Activated naive CD4-positive, alpha-beta T cell treated with anti-CD3 and anti-CD28 coated beads, Interleukin-2, amount 50 U/mL, for 16 hours (primary cell): ENCODE measurements around the gene CEP162.
"Not testable (repeated sequence)": the region's sequence is repeated elsewhere in the genome, so short reads cannot be mapped to it uniquely, and the experiment has no call there.

Source experiments
- DNase-seq: peaks from one replicate; pipeline ENCODE4 v3.0.0-alpha.2; 2020

Gene CEP162

DNA sequence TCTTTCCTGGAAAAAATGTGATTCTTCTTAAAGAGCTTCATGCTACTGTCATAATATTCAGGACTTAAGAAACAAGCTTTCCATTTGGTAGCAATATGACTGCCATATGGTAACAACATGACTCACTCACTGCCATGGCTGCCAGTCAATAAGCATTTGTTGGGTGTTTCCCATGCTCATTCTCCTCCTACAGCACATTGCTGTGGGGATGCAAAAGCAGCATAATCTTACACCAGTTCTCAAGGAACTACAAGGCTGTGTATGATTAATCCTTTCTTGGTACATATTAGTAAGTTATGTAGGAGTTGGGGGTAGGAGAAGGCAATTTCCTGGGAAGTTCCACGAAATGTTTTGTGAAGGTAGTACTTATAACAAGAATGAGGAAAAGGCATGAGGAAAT, 76.7 kb downstream of the CEP162 start:
- no peak for DNase-seq

DNA sequence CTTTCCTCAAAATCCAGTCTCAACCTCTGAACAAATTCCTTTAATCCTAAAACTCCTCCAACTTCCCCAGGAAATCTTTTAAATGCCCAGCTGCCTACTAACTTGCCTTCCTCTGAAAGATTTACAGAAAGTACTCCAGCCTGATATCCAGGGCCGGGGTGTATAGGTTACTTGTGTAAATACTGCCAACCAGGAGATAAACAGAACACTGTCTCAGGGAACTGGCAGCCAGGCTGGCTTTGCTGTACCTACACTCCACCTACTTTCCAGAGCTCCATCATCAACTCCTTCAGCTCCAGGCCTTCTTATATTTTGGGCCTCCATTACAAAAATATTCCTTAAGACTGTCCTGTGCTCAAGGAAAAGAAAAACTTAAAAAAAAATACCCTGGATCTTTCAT, 85.9 kb downstream of the CEP162 start:
- DNase-seq = no peak

DNA sequence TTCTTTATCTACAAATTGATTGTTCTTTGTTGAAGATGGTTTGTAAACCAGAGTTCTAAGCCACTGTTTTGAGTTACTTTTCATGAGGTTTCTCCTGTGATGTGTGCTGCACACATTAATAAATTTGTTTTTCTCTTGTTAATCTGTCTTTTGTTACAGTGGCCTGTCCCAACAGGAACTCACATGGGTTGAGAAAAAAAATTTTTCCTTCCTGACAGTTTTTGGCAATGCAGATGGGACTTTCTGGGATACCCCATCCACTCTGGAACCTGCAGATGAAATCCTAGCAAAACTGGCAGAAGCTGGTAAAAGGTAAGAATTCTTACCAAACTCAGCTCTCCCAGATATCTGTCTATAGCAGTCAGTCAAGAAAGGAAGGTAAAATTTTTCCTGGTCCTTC, 88.1 kb downstream of the CEP162 start:
- DNase-seq = no peak

DNA sequence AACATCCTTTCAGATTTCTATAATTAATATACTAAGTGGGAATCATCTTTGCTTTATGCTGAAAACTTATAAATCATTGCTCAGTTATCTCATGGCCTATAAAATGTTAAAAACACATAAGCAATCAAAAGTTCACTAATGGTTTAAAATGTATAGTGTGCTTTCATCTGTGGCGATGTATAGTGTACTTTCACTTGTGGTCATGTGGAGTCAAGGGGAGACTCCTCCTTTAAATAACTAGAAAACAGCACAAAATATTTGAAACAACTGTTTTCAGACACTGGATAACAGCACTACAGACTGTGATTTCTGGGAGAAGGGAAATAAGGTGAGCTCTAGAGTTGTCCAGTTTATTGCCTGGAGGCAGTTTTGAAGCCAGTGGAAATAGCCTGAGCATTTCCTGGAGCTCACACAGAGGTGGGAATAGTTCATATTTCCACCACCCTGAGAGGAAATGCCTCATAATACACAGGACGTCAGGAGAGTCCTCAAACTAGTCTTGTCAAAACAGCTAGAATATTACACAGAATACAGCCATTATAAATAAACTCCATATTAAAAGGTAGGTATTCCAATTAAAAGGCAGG, 89.4 kb downstream of the CEP162 start:
- no peak for DNase-seq

DNA sequence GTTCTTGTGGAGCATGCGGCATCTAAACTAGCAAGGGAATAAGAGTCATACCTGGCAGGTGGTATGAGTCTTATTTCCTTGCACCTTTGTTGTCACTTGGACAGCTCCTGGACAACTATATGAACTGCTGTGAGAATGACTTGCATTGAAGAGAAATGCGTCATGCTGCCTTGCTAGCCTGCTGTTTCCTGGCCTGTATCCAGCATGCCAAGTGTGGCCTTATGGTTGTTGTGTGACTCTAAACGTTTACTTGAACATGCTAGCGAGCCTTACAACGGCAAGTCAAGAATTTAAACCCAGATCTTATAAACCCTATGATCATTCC, 90.4 kb downstream of the CEP162 start:
- no peak for DNase-seq

DNA sequence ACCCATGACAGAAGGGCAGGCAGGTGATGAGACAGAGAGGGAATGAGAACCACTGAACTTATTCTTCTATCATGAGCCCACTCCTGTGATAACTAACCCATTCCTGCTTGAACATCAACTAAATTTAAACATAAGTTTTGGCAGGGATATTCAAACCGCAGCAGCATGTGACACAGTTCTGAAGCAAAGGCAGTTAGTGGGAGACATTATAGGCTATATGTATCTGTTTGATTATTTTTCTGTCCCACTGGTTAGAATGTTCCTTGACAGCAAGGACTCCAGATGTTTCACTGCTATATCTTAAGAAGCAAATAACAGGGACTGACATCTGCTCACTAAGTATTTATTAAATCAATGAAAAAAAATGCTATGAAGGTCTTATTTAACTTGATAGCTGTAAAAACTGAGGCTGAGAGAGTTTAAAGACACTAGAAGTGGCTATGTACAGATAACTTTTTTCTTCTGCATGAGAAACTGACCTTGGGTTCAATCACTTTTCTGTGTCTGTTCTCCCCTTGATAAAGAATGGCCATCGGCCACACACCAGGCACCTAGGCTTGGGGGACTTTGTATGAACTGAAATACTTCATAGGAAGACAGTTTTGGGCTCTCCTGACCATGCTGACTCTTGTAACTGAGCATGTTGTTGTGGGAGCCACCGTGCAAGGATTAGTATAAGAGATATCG, 90.9 kb downstream of the CEP162 start:
- no peak for DNase-seq

DNA sequence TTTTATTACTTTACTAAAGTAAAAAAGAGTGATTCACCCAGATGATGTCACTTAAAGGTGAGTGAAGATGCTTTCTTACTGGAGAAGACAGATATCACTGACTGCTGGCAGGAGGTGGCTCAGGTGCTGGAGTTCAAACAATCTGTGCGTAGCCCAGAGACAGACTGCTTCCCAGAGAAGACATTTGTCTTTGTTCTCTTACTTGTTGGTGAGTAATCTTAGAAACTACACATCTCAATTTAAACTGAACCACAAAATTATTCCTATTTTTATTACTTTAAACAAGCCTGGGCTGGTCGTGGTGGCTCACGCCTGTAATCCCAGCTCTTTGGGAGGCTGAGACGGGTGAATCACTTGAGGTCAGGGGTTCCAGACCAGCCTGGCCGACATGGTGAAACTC, 92.2 kb downstream of the CEP162 start:
- DNase-seq = no peak

DNA sequence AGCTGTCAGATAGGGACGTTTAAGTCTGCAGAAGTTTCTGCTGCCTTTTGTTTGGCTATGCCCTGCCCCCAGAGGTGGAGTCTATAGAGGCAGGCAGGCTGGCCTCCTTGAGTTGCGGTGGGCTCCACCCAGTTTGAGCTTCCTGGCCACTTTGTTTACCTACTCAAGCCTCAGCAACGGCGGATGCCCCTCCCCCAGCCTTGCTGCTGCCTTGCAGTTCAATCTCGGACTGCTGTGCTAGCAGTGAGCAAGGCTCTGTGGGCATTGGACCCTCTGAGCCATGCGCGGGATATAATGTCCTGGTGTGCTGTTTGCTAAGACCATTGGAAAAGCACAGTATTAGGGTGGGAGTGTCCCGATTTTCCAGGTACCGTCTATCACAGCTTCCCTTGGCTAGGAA, 94.1 kb downstream of the CEP162 start:
- DNase-seq = not testable (repeated sequence)

DNA sequence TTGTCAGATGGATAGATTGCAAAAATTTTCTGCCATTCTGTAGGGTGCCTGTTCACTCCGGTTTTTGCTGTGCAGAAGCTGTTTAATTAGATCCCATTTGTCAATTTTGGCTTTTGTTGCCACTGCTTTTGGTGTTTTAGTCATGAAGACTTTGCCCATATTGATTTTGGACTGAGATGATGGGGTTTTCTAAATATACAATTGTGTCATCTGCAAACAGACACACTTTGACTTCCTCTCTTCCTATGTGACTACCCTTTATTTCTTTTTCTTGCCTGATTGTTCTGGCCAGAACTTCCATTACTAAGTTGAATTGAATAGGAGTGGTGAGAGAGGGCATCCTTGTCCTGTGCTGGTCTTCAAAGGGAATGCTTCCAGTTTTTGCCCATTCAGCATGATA, 97.9 kb downstream of the CEP162 start:
- DNase-seq = not testable (repeated sequence)

DNA sequence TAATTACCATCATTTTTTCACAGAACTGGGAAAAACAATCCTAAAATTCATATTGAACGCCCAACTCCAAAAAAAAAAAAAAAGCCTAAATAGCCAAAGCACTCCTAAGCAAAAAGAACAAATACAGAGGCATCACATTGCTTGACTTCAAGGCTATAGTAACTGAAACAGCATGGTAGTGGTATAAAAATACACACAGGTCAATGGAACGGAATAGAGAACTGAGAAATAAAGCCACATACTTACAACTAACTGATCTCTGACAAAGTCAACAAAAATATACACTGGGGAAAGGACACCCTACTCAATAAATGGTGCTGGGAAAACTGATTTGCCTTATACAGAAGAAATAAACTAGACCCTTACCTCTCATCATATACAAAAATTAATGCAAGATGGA, 104.3 kb downstream of the CEP162 start:
- no peak for DNase-seq

DNA sequence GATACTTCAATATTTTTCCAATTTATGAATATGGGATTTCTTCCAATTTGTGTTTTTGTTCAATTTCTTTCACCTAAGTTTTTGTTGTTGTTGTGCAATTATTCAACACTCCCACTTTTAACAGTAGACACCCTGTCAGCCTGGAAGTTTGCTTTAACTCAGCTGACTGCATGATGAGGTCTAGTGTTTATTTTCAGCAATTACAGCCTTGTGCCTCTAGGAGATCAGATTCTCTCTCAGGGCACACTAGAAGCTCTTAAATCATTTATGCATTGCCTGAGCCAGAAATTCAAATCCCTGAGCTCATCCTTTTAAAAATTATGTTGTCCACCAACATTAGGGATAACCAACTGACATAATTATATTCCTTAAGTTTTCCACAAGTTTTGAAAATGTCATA, 108.2 kb downstream of the CEP162 start:
- no peak for DNase-seq

DNA sequence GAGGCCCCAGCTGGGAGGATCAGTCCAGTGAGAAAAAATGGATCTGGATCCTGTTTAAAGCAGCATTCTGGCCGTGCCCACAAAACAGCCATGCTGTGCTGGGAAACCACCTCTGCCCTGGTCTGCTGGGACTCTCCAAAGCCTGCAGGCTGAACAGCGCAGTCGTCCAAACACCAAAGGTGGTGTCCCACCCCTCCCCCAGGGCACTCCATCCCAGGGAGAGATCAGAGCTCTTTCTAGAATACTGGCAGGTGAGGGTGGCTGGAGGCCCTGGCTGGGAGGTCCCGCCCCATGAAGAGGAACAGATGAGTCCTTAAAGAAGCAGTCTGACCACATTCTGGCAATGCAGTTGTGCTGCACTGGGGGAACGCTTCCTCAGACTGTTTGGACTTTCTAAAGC, 109.3 kb downstream of the CEP162 start:
- DNase-seq = no peak

DNA sequence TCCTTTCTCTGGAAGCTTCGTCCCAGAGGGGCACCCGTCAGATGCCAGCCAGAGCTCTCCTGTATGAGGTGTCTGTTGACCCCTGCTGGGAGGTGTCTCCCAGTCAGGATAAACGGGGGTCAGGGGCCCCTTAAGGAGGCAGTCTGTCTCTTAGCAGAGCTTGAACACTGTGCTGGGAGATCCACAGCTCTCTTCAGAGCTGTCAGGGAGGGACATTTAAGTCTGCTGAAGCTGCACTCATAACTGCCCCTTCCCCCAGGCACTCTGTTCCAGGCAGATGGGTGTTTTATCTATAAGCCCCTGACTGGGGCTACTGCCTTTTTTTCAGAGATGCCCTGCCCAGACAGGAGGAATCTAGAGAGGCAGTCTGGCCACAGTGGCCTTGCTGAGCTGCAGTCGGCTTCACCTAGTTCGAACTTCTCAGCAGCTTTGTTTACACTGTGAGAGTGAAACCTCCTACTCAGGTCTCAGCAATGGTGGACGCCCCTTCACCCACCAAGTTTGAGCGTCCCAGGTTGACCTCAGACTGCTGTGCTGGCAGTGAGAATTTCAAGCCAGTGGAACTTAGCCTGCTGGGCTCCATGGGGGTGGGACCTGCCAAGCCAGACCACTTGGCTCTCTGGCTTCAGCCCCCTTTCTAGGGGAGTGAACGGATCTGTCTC, 112.4 kb downstream of the CEP162 start:
- DNase-seq = not testable (repeated sequence)

DNA sequence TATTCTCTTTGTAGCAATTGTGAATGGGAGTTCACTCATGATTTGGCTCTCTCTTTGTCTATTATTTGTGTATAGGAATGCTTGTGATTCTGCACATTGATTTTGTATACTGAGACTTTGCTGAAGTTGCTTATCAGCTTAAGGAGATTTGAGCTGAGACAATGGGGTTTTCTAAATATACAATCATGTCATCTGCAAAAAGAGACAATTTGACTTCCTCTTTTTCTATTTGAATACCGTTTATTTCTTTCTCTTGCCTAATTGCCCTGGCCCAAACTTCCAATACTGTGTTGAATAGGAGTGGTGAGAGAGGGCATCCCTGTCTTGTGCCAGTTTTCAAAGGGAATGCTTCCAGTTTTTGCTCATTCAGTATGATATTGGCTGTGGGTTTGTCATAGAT, 116.1 kb downstream of the CEP162 start:
- DNase-seq = not testable (repeated sequence)

DNA sequence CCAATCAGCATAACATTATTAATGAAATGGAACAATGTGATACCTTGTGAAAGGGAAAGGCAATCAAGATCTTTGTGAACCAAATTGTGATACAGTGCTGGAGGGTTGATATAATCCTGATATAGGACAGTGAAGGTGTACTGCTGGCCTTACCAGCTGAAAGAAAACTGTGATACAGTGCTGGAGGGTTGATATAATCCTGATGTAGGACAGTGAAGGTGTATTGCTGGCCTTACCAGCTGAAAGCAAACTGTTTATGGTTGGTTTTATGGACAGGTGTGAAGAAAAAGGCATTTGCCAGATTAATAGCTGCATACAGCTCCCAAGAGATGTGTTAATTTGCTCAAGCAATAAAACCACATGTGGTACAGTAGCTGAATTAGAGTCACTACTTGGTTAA, 119.9 kb downstream of the CEP162 start:
- DNase-seq = no peak

DNA sequence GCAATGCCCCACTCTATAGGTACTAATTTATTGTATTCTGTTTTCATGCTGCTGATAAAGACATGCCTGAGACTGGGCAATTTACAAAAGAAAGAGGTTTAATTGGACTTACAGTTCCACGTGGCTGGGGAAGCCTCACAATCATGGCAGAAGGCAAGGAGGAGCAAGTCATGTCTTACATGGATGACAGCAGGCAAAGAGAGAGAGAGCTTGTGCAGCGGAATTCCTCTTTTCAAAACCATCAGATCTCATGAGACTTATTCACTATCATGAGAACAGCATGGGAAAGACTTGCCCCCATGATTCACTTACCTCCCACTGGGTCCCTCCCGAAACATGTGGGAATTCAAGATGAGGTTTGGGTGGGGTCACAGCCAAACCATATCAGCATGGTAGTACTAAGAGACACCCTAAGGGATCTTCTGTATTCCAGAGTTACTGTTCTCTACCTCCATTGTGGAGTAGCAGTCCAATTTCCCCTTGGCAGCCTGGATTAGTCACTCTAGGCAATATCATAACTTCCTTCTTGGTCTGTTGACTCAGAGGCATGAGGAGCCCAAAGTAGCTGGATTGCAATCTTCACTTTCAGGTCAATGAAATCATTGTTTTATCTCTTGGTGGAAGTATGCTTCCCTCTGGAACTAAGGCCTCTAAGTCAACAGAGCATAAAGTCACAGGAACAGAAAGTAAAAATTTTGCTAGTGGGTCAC, 122.1 kb downstream of the CEP162 start:
- not testable (repeated sequence) for DNase-seq

DNA sequence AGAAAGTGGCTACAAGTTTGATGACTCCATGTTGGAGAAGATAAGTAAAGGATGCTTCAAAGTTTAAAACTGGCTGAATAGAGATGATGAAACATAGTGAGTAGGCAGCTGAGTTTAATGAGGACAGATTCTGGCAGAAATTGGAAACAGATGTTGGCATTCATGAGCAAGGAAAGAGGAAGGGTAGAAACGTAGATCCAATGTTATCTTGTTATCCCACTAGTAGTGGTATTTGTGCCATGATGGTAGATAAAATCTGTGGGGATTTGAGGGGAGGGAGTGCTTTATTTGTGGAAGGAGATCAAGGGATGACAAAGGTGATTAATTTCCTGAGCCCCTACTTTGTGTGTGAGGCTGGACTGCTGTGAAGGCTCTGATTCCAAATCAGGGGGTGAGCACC, 124.4 kb downstream of the CEP162 start:
- no peak for DNase-seq

DNA sequence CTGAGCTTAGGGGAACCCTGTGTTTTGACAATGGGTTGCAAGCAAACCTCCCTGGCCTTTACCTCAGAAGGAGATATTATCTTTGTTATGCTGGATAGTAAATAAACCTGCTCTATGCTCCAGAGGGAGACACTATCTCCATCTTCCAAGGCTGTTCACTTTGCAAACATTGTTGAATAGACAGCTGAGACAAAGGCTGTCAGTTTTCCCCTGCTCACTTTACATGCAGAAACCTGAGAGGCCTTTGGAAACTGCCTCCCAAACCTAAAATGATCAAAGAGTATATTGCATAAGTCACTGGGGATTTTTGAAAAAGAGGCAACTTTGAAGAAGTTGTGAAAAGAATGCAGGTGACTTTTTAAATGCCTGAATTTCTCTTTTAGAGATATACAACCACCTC, 132.3 kb downstream of the CEP162 start:
- DNase-seq = no peak

DNA sequence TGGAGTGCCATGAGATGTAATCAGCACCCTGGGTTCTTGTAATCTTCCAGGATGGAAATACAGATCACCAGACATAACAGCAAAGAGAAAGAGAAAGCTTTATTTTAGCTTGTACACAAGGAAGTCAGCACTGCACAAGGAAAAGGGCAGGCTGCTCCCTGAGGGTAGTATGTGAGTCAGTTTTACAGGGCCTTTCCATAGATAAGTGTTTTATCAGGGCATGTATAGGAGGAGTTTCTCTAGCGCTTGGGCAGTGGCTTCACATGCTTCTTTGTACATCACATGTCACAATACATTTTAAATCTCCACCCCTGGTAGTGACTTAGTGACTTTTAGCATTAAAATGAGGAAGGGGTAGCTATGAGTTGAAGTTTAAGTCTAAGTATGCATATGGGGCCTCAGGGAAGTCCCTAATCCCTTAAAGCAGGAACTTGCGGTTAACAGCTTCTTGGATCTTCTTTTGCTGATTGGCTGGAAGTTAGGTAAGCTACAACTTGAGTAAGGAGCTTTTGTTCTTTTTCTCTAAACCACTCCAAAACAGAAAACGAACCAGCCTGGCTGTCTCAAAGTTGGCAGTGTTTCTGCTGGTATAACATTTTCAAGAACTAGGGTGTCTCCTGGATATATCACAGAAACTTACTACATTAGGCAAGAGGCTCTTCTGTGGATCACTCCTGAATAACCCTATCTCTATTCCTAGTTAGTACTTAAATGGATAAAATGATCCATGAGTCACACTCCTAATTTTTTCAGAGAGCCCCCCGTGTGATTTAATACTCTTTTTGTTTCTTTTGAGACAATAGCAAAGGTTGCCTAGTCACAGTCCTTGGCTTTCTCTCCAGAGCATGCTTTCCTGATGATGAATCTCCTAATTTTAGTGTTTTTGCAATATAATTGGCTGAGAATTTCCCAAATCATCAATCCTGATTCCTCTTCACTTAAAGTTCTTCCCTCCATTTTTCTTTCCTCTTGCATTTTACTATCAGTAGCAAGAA, 133.7 kb downstream of the CEP162 start:
- DNase-seq = no peak

DNA sequence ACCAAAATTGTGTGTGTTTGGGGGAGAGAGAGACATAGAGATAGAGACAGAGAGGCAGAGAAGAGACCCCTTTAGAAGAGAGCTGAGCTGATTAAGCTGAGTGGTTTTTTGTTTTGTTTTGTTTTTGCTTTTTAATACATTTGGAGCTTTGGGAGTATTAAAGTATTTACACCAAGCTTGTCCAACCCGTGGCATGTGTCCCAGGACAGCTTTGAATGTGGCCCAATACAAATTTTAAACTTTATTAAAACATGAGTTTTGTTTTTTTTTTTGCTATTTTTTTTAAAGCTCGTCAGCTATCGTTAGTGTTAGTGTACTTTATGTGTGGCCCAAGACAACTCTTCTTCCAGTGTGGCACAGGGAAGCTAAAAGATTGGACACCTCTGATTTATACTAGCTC, 137.9 kb downstream of the CEP162 start:
- no peak for DNase-seq

DNA sequence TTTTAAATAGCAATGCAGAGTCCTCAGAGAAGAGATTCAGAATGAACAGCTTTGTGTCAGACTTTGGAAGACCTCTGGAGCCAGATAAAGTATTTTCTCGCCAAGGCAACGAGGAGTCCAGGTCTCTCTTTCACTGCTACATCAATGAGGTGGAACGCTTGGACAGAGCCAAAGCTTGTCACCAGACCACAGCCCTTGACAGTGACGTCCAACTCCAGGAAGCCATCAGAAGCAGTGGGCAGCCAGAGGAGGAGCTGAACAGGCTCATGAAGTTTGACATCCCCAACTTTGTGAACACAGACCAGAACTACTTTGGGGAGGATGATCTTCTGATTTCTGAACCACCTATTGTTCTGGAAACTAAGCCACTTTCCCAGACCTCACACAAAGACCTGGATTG, 138.4 kb downstream of the CEP162 start:
- no peak for DNase-seq

DNA sequence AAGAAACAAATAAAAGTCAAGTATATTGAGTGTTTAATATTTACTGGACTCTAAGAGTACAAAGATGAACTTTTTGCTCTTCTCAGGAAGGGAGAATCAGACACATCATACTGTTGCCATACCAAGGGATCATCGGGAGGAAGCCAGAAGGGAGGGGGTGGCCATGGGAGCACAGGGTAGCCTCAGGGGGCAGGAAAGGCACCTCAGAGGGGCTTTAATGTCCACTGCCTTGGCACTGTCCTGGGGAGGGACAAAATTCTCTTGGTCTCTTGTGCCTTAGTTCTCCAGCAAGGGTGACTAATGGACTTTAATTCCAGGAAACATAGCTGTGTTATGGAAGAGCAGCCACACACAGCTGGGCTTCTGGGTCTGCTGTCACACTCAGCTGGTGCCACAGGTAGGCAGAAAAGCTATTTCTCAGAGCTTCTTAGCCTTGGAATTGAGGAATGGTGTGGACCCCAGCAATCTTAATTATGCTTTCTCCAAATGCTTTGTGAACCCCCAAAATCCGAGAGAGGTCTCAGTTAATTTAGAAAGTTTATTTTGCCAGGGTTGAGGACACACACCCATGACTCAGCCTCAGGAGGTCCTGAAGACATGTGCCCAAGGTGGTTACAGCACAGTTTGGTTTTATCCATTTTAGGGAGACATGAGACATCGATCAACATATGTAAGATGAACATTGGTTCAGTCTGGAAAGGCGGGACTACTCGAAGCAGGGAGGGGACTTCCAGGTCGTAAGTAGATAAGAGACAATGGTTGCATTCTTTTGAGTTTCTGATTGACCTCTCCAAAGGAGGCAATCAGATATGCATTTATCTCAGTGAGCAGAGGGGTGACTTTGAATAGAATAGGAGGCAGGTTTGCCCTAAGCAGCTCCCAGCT, 140.7 kb downstream of the CEP162 start:
- DNase-seq = no peak
